Left colon (tissue), 2 donors: ENCODE data around the gene PRKCE. TPM values are rescaled to one million over a fixed set of nuclear protein-coding genes. Genes with fewer than 3 reads are reported as not detected.
"Not testable (repeated sequence)": the region's sequence is repeated elsewhere in the genome, so short reads cannot be mapped to it uniquely, and the experiment has no call there.

ENCODE experiments used
- ATAC-seq: fragments of 200-7000 bp; cut with Tn5 transposase; one replicate; pipeline ENCODE4 v1.9.1; 2020; ENCODE audit warnings: mild to moderate bottlenecking, moderate library complexity
- DNase-seq, 2 donors: peaks; one replicate each; pipeline ENCODE4 v3.0.0-alpha.2; 2020
- intact Hi-C, 2 donors: fragments of 100-400 bp; cut with DNase I in 1 of 2; cut with micrococcal nuclease in 1 of 2; formaldehyde crosslinking; loops; one replicate each; pipeline versions ENCODE4 v1.11.2 to v1.14.0; 2022; cut with DNase I, micrococcal nuclease
- total RNA-seq, 2 donors: library from RNA; stranded (reverse); fragmentation: NEBNext Ultra II Directional; extraction: Animal tissue kit (Norgen Biotek cat#: 25700); gene quantifications; one replicate each; pipeline ENCODE4 v1.2.1, GENCODE V29; 2021
- donor health status: DM: no; HTN: no; CAD: no.
- donor health status: DM: yes; HTN: yes; CAD: no.

The PRKCE gene
- total RNA-seq, 2 donors from 2014 or later = 22.2 to 29.2 TPM

DNA sequence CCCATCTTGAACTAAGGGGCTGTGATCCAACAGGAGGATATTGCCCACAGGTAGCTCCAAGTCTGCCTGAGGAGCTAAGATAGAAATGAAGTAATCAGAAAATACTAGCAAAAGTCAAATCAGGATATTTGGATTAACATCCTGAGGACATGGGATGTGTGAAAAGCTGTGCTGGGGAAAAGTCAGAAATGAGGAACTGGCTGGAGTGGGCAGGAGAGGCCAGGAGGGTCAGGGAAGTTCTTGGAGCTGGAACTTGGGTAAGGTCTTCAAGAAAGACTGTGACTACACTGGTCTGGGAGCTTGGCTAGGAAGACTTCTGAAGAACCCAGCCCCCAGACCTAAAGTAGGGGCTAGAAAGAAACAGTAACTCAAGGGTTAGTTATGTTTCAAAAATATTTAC is 250.9 kb downstream of the PRKCE start:
- intact Hi-C loops = no loop called here
- no peak for ATAC-seq
- DNase-seq = no peak

DNA sequence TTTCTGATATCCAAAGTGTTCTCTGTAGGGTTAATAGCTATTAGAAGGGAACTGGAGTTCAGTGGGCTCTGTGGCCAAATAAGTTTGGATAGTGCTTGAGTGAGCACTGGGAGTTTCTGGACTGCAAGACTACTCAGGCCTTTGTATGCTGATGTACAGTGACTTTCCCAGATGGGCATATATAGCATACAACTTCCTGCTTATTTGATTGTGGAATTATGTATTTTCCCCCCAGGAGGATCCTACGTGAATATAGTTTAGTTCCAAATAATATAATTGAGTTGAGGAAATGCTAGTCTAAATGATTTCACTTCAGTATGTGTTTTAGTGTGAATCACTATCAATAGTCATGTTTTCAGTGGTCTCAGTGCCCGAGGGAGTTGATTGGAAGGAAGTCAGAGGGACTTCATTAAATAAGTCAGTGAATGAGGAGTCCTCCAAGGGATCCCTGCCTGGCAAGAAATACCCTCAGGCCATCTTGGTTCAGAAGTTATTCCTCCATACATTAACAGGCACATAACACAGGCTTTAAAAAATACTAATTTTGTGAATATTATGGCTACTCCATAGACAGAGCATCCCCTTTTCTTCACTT is 251.4 kb downstream of the PRKCE start:
- DNase-seq (no peak), ATAC-seq (no peak)
- intact Hi-C loops = no loop called here

DNA sequence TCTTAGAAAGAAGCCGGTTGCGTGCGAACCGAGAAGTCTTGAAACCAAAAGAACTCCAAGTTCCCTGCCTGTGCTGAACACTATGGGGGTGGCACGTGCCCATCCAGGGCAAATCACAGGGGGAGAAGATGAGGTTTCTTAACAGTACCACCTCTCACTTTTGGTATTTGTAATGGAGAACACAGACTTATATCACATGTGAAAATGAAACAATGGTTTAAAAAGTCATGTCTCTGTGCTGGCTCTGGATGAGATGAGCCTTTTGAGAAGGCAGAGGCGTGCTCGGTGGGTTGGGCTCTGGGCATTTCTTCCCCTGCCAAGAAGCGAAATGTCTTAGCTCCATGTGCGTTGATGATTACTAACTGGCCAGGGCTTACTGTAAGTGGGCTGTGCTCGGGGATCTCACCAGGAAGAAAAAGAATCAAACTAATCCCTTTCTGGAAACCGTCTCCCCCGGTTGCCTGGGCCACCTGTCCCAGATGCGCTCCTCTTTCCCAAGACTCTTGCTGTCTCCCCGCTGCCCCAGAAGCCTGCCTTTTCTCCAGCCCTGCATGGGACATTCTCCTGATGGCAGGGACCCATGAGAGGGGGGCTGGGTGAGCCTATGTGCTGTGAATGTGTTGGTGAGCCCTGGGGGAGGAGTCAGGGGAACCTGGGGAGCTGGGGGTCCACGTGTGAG is 252.9 kb downstream of the PRKCE start:
- no peak for ATAC-seq
- no peak for DNase-seq
- intact Hi-C loops = no loop called here

DNA sequence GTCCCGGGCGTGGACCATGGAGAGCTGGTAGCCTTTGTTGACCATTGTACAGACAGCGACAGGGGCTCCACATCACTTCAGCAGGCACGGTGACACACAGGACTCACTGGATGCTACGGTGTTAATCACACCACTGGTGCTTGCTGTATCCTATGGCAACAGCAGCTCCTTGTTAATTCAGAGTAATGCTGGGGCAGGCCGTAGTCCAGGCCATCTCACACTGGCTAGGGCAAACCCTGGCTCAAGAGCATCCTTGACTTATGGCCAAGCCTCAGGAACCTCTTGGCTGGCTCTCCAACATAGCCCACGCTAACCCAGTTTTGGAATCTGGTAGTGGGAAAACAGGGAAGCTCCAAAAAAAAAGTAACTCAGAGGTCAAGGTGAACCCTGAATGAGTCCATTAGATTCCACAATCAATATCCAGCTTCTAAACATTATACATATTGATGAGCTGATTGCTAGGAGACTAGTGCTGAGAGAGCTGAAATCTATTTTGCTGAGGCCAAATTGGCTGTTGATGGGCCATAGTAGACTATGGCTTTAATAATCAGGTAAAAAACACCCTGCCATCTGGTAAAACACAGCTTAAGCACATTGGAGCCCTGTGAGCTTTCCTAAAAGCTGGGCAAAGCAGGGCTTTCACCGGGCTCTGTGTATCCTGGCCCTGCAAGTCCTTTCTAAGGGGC is 253.6 kb downstream of the PRKCE start:
- DNase-seq (no peak), ATAC-seq (no peak)
- intact Hi-C loops = no loop called here

DNA sequence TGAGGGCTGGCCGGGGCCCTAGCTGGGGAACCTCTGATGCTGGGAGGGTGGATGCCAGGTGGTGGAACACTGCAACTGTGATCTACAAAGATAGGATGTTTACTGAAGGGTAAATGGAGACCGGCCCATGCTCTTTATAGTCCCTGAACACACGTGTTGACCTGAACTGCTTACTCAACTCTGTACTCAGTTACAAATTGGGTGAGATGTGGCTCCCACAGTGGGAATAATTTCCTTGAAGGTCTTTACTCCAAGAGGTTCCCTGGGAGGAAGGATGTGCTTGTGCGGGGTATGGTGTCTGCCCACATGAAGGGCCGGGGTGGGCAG is 254.1 kb downstream of the PRKCE start:
- DNase-seq (no peak), ATAC-seq (peak; percentile 78)
- intact Hi-C loops = no loop called here

DNA sequence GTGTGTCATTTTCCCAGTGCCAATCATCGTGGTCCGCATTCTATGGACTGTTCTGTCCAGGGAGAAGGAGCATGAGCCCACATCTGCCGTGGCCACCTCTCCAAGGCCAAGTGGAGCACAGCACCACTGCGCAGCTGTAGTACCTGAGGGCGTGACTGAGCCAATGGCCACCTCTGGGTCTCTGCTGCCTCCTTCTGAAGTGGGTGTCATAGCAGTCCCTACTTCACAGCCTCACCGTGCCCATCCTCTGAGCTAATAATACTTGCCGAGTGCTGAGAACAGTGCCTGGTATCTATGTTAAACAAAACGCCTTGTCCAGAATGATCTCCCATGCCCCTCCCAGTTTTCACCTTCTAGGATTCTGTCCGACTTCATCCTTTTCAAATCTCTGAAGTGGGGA is 256.1 kb downstream of the PRKCE start:
- intact Hi-C loops = no loop called here
- no peak for DNase-seq

DNA sequence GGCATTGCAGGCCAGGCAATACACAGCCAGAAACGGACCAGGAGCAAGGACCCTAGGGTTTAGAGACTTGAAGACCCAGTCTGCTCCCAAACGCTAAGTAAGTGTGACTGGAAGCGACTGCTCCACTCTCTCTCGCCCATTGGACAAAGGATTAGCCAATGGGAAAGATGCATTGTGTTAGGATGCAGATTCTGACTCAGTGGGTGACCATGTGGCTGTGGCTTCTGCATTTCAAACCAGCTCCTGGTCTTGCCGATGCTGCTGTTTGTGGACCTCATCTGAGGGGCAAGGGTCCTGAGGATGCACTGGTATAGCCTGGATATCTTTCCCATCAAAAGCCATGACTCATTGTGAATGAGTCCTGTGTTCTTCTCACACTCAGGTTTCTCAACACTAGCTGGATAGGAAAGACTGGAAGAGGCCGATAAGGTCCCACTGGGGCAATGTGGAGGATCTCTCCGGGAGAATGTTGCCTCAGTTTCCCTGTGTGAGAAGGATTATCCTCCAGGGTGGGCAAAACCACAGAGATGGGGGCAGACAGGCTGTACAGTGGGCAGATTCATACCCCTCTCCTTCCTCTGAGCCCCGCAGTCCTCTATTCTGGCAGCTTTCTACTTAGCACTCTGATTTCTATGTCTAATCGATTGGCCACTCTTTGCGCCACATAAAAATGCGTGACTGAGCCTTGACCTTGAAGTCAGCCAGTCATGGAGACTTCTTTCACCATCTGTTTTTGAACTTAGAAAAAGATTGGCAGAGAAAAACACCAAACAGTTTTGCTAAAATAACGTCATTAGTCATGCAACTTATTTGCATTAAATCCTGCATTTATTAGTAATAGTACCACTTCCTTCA is 257.1 kb downstream of the PRKCE start:
- ATAC-seq (no peak), DNase-seq (no peak)
- intact Hi-C loops = no loop called here

More for the DNA sequence above, 256.1 kb downstream of the PRKCE start:
- ATAC-seq = no peak

DNA sequence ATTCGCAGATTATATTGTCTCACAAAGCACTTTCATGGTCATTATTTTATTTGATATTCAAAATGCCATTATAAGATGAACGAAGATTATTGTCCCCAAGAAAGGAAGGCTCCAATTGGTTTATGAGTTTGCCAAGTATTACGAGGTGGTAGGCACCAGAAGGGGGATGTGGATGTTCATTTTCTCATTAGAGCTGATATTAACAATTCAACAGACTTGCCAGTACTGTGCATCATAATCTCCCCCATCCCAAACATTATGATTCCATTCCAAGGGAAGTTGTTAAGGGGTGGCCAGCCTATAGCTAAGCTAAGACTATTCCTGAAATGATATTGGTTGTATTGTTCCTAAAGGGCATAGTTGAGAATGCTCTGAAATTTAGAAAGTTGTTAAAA is 257.7 kb downstream of the PRKCE start:
- DNase-seq (no peak), ATAC-seq (no peak)

DNA sequence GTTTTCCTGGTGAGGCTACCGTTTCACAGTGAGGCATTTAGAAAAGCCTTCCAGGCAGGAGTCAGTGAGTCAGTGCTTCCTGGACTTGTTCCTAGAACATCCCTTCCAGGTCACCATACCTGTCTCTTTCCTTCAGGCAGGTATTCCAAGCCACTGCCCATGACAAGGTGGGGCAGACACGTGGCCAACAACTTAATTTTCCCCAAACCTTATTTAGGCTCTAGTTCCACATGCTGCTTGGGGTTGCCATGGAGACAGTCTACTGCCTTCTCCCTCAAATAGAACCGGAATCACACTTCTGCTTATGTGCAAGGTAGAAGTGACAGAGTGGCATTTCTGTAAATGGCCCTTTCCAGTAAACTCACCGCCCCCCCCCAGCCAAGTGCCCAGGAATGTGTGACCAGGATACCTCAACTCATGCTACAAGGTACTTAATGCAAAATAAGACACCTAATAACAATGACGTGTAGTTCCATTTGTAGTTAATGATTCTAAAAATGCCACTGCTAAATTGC is 258.3 kb downstream of the PRKCE start:
- no peak for DNase-seq

More for the DNA sequence above, 257.7 kb downstream of the PRKCE start:
- intact Hi-C loops = no loop called here

DNA sequence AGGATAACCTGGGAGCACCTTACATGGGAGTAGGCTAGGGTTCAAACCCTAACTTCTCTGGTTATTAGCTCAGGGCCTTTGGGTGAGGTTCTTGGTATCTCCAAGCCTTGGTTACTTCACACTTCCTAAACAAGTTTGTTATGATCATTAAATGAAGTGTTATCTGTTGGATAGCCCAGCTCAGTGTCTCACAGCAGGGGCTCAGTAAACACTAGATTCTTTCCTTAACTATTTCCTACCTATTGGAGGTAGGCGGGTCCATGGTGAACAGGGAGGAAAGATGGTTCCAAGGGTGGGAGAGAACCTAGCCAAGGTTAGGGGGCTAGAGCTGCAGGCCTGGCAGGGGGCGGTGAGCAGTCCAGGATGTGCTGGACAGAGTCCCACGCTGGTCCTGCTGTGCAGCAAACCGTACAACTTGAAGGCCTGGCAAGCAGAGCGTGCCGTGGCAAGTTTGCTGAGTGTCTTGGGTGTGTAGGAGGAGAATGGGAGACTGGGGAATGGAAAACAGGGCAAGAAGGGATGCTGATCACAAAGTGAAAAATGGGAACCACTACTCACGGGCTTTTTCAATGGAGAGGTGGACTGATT is 259.1 kb downstream of the PRKCE start:
- intact Hi-C loops = no loop called here
- DNase-seq (no peak), ATAC-seq (no peak)

More for the DNA sequence above, 258.3 kb downstream of the PRKCE start:
- ATAC-seq = no peak
- intact Hi-C loops = no loop called here

DNA sequence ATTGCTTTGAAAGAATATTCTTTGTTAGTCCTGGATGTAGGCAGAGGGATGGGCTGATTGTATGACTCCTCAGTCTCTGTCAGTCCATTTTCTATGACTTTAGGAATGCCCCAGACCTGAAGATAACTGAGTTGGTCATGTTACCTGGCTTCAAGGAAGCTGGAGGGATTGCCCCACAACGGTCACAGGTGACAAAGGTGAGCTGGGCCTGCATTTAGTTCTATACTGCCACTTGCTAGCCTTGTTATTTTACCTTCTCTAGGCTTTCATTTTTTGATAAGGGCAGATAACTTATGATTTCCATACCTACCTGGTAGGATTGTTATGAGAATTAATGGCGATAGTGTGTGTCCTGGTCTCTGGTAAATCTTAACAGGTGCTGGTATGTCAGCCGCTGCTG is 260.1 kb downstream of the PRKCE start:
- intact Hi-C loops = no loop called here
- DNase-seq (no peak), ATAC-seq (peak; percentile 56)

DNA sequence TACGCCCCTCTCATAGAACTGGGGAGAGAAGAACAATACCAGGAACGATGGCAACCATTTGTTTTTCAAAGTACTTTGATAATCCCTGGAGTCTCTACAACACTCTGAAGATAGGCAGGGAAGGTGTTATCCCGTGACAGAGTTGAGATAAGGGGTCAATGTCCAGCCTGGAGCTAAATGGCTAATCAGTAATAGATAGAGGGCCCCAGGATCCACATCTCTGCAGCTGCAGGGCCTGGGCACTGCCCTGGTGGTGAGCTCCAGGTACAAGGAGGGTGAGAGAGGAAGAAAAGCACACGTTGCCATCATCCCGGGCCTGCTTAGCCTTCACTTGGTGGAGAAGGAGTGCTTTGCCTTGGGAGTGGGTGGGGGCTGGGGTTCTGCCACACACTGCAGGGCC is 260.6 kb downstream of the PRKCE start:
- intact Hi-C loops = no loop called here
- ATAC-seq = peak; percentile 94

DNA sequence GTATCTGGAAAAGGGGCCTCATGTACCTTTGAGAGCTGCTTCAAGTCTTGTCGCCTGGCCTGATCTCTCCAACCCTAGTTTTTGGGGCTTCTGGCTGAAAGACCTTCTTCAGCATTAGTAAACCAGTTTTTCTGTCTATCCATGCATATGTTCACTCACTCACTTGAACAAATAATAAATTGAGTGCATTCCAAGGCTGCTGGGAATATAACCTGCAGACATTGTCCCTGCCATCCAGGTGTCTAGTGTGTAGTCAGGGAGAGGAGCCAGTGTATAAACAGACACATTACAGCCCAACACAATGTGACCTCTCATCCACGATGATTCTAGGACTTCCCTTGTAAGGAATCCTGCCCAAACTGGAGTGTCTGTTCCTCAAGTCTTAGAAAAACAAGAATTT is 262.1 kb downstream of the PRKCE start:
- intact Hi-C loops = no loop called here
- DNase-seq = no peak
- ATAC-seq = no peak

More for the DNA sequence above, 260.6 kb downstream of the PRKCE start:
- DNase-seq = no peak

DNA sequence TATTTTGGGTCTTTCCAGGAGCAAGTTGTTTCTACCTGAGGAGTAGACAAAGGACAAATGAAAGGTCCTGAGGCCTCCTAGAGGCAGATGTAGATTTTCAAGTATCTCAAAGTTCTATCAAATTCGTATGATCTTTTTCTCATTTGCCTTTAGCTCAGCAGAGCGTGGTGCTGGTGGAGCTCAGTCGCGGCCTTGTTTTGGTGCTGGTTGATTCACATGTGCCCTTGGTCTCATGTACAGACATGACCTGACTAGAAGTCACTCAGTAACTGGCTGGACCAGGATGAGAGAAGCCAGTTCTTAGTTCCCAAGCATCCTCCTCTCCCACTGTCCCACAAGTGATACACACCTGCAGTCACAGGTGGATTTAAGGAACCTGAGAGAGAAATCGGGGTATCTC is 264.0 kb downstream of the PRKCE start:
- intact Hi-C loops = no loop called here
- DNase-seq (no peak), ATAC-seq (no peak)

DNA sequence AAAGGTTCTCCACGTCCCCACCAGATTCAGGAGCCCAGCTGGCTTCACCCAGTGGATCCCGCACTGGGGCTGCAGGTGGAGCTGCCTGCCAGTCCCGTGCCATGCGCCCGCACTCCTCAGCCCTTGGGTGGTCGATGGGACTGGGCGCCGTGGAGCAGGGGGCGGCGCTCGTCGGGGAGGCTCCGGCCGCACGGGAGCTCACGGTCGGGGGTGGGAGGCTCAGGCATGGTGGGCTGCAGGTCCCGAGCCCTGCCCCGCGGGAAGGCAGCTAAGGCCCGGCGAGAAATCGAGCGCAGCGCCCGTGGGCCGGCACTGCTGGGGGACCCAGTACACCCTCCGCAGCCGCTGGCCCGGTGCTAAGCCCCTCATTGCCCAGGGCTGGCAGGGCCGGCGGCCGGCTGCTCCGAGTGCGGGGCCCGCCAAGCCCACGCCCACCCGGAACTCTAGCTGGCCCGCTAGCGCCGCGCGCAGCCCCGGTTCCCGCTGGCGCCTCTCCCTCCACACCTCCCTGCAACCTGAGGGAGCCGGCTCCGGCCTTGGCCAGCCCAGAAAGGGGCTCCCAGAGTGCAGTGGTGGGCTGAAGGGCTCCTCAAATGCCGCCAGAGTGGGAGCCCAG is 266.2 kb downstream of the PRKCE start:
- ATAC-seq, intact Hi-C loops, DNase-seq: not testable (repeated sequence)

DNA sequence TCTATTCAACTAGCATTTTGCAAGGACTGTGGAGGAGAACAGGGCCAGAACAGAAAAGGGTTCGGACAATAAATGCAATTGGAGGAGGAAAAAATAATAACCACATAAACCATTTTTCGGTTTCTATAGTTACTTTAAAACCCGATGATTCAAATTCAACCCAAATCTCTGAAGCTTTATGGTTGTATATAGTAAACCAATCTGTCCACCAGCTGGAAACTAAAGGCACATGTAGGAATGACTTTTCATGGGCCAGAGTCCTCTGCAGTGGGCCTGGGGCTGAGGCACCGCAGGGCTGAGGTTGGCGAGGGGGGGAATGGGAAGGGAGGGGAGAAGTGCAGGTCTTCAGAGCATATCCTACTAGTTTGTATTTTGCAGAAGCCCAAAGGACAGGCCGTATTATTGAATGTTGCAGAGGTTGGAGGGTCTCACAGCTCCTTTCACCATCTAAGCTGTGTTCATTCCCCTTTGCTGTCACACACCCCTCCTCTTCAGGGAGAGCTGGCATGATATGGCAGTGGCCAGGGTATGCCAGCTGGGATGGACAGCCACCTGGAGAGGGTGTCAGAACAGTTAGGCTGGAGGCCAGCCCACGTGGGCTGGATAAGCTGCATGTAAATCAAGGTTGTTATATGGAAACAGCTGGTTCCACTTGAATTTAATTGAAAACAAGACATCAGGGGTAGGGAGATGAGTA is 267.1 kb downstream of the PRKCE start:
- intact Hi-C loops = no loop called here
- ATAC-seq = no peak
- no peak for DNase-seq

DNA sequence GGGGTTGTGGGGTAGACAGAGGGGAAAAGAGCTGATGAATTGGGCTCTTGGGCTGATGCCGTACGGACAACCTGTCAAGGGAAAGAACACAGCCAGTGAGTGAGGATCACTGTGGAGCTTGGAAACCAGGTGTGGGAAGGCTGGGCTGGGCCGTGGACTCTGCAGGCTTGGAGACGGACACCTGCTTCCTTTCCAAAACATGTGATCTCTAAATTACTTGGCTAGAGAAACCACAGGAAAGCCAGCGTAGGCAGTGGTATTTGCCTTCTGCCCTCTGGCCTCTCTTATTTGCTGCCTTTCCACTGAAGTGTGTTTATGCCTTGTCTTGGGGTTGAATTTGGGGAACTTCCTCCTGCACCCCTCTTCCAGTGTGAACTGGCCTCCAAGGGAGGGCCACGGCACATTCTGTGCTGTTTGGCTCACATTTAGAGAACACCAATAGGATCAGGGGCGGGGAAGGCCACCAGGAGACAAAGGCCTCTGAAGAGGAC is 267.7 kb downstream of the PRKCE start:
- intact Hi-C loops = no loop called here
- ATAC-seq = peak; percentile 70
- DNase-seq = no peak

DNA sequence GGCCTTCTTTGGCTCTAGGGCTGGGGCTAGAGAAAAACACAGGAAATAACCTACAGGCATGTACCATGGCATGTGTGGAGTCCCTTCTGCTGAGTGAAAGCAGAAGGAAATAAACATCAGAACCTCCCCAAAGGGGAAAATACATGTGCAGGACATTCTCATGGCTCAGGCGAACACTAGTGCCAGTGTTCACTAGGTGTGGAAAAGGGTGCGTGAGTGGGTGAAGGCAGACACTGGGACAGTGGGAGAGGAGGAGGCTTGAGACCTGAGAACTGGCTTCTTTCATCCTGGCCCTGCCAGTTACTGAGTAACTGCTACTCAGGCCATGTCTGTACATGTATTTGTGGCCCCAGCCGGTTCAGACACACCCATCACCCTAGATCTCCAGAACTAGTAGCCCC is 268.2 kb downstream of the PRKCE start:
- DNase-seq (no peak), ATAC-seq (no peak)

More for the DNA sequence above, 268.2 kb downstream of the PRKCE start:
- intact Hi-C loops = no loop called here
